Urinary bladder (tissue), 4 donors: Measurements from ENCODE around the gene MTX2. TPM values are rescaled to one million over a fixed set of nuclear protein-coding genes. Genes with fewer than 3 reads are reported as not detected.

Source experiments
- DNase-seq: peaks from one replicate; pipeline ENCODE4 v3.0.0-alpha.2; 2015; ENCODE audit errors: extremely low spot score
- H3K27ac ChIP-seq: one replicate; pipeline ENCODE4 v1.5.1; 2013; ENCODE audit warnings: low read depth, mild to moderate bottlenecking, moderate library complexity
- H3K36me3 ChIP-seq: one replicate; pipeline ENCODE4 v1.6.1; 2013; ENCODE audit warnings: mild to moderate bottlenecking, moderate library complexity; ENCODE audit not compliant: insufficient read depth
- H3K4me1 ChIP-seq: one replicate; pipeline ENCODE4 v1.6.1; 2013; ENCODE audit warnings: mild to moderate bottlenecking, moderate library complexity; ENCODE audit not compliant: insufficient read depth
- H3K4me3 ChIP-seq: one replicate; pipeline ENCODE4 v1.5.1; 2013; ENCODE audit warnings: low read depth, low read length
- WGBS: extraction: QIAGEN DNeasy Blood & Tissue Kit; methylation state at CpG from one replicate; pipeline ENCODE4 v1.1.7; 2013; 5-methylcytosine and 5-hydroxymethylcytosine counted together
- polyA plus RNA-seq: library from polyadenylated mRNA; stranded (reverse); fragments of 200-250 nt; gene quantifications from one replicate; pipeline ENCODE4 v1.2.3, GENCODE V29; 2013
- total RNA-seq: library from RNA; depleted of rRNA; stranded (reverse); fragments of >200 nt; gene quantifications from one replicate; pipeline ENCODE4 v1.2.3, GENCODE V29; 2014
- donor health status: healthy with polysubstance abuse.
- donor health status: healthy.

MTX2 gene
- total and polyA plus RNA-seq, 2 donors, result 18.3 to 36.6 TPM

GRCh38 chr2:176270100-176270750, 983 bp downstream of the MTX2 start:
- H3K4me3 ChIP-seq, result peak overlapping the region; percentile 79
- no peak for DNase-seq
- H3K27ac ChIP-seq, result no peak overlapping the region
- H3K4me1 ChIP-seq, result peaks cover 2% of the 10 kb centered on the region
- no peaks in the 10 kb centered on the region for H3K36me3 ChIP-seq
- WGBS, result 48% methylated on average over 18 of the region's 18 CpGs

- DNase-seq, result no peak
- Histone ChIP-seq H3K4me1 (peaks cover 2% of the 10 kb centered on the region), H3K27ac (no peak overlapping the region), H3K4me3 (no peak overlapping the region), H3K36me3 (no peaks in the 10 kb centered on the region)
- WGBS, result 90% methylated on average over 4 of the region's 4 CpGs
These were observed 3.7 kb downstream of the MTX2 start for GRCh38 chr2:176272870-176273459.

- Histone ChIP-seq H3K36me3 (no peaks in the 10 kb centered on the region), H3K4me1 (no peaks in the 10 kb centered on the region), H3K4me3 (no peak overlapping the region), H3K27ac (no peak overlapping the region)
- no peak for DNase-seq
- 94% methylated on average over 1 of the region's 1 CpG for WGBS
These were observed 9.7 kb downstream of the MTX2 start for GRCh38 chr2:176278927-176279326.

GRCh38 chr2:176280156-176280555, 10.9 kb downstream of the MTX2 start:
- Histone ChIP-seq H3K27ac (no peak overlapping the region), H3K4me3 (no peak overlapping the region), H3K4me1 (peaks cover 2% of the 10 kb centered on the region), H3K36me3 (no peaks in the 10 kb centered on the region)
- no peak for DNase-seq
- WGBS, result 83% methylated on average over 3 of the region's 3 CpGs

- WGBS, result 92% methylated on average over 3 of the region's 3 CpGs
- H3K4me1 ChIP-seq, result peaks cover 2% of the 10 kb centered on the region
- DNase-seq, result no peak
These were observed 11.8 kb downstream of the MTX2 start for GRCh38 chr2:176280867-176281658.

GRCh38 chr2:176283291-176284068, 14.2 kb downstream of the MTX2 start:
- 78% methylated on average over 1 of the region's 1 CpG for WGBS
- H3K27ac ChIP-seq, result no peak overlapping the region

More at GRCh38 chr2:176280867-176281658, 11.8 kb downstream of the MTX2 start:
- Histone ChIP-seq H3K4me3 (no peak overlapping the region), H3K27ac (no peak overlapping the region), H3K36me3 (no peaks in the 10 kb centered on the region)

GRCh38 chr2:176284461-176285049, 15.3 kb downstream of the MTX2 start:
- Histone ChIP-seq H3K4me1 (peaks cover 2% of the 10 kb centered on the region), H3K36me3 (no peaks in the 10 kb centered on the region), H3K27ac (no peak overlapping the region), H3K4me3 (no peak overlapping the region)
- 82% methylated on average over 1 of the region's 1 CpG for WGBS
- DNase-seq, result no peak

More at GRCh38 chr2:176283291-176284068, 14.2 kb downstream of the MTX2 start:
- Histone ChIP-seq H3K4me3 (no peak overlapping the region), H3K4me1 (peaks cover 2% of the 10 kb centered on the region), H3K36me3 (no peaks in the 10 kb centered on the region)
- no peak for DNase-seq

GRCh38 chr2:176285321-176285720, 16.1 kb downstream of the MTX2 start:
- H3K27ac ChIP-seq, result no peak overlapping the region
- H3K4me3 ChIP-seq, result no peak overlapping the region
- H3K36me3 ChIP-seq, result no peaks in the 10 kb centered on the region
- DNase-seq, result no peak
- H3K4me1 ChIP-seq, result peaks cover 2% of the 10 kb centered on the region

- H3K27ac ChIP-seq, result no peak overlapping the region
- H3K36me3 ChIP-seq, result peaks cover 2% of the 10 kb centered on the region
- no peak overlapping the region for H3K4me3 ChIP-seq
- DNase-seq, result no peak
- WGBS, result 70% methylated on average over 4 of the region's 4 CpGs
- peaks cover 3% of the 10 kb centered on the region for H3K4me1 ChIP-seq
These were observed 22.1 kb downstream of the MTX2 start for GRCh38 chr2:176291335-176291734.

GRCh38 chr2:176291809-176292283, 22.6 kb downstream of the MTX2 start:
- H3K4me3 ChIP-seq, result no peak overlapping the region
- DNase-seq, result no peak
- H3K4me1 ChIP-seq, result peaks cover 3% of the 10 kb centered on the region
- peaks cover 2% of the 10 kb centered on the region for H3K36me3 ChIP-seq
- H3K27ac ChIP-seq, result no peak overlapping the region

- no peak overlapping the region for H3K27ac ChIP-seq
- H3K4me1 ChIP-seq, result peaks cover 3% of the 10 kb centered on the region
- WGBS, result 98% methylated on average over 2 of the region's 2 CpGs
- H3K4me3 ChIP-seq, result no peak overlapping the region
- H3K36me3 ChIP-seq, result peaks cover 2% of the 10 kb centered on the region
- DNase-seq, result no peak
These were observed 23.4 kb downstream of the MTX2 start for GRCh38 chr2:176292608-176293007.

GRCh38 chr2:176293334-176293733, 24.1 kb downstream of the MTX2 start:
- WGBS, result 66% methylated on average over 3 of the region's 3 CpGs
- peaks cover 2% of the 10 kb centered on the region for H3K36me3 ChIP-seq
- peaks cover 3% of the 10 kb centered on the region for H3K4me1 ChIP-seq
- H3K27ac ChIP-seq, result no peak overlapping the region
- H3K4me3 ChIP-seq, result no peak overlapping the region
- DNase-seq, result no peak

GRCh38 chr2:176297067-176297466, 27.8 kb downstream of the MTX2 start:
- H3K36me3 ChIP-seq, result no peaks in the 10 kb centered on the region
- DNase-seq, result no peak
- H3K4me3 ChIP-seq, result no peak overlapping the region
- no peak overlapping the region for H3K27ac ChIP-seq
- 78% methylated on average over 3 of the region's 3 CpGs for WGBS
- no peaks in the 10 kb centered on the region for H3K4me1 ChIP-seq
